Measurements from ENCODE around the gene PRLHR.

Gene PRLHR

DNA sequence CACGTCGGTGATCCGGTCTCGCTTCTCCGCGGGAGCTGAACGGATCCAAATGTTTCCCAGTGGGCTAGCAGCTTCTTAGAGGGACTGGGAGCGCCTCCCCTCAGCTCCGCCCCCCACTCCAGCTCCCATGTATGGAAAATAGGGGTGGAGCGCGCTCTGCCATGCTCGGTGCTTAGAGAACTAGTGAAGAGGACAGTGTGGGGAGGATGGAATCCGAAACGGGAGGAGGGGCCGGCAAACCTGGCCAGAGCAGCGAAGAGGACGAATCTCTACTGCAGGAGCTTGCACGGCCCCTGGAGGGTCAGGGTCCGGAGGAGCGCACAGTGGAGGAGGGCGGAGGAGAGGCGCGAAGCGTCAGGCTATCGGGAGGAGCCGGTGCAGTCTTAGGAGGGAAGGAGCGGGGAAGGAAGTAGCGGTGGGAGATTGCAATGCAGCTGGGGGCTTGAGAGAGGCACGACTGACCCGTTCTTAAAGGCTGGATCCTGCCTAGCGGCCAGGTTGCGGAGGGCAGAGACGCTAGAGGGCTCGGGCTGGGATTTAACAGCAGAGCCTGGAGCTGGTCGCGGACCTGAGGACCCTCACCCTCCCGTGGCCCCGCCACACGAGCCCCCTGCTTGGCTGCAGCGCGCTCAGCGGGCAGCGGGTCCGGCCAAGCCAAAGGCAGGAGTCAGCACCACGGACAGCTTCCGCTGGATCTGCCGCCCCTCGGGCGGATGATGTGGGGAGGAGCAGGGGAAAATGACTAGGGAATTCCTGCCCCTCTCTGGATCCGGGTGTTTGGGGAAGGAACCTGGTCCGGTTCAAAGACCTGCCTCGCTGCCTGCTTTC lies at the start of gene PRLHR:
Gene PRLHR, minus strand, starts transcription at position 51 of the 828 bp plus-strand sequence. CDS start 404 bp downstream, outside the sequence.
- H3K4me1 Mint-ChIP-seq, result peaks cover 16% of the 10 kb centered on the region
- DNase-seq, result peak; percentile 93
- peak within 1 kb of the TSS; percentile 42 for H3K4me3 Mint-ChIP-seq
- no peak within 1 kb of the TSS for H3K27ac Mint-ChIP-seq
- H3K9me3 Mint-ChIP-seq, result peaks cover 3% of the 10 kb centered on the region
- H3K27me3 Mint-ChIP-seq (ENCODE audit: low read depth, poor library complexity), result peaks cover 94% of the 10 kb centered on the region
- no peaks in the 10 kb centered on the region for H3K36me3 Mint-ChIP-seq (ENCODE audit: low read depth)
- TF ChIP-seq, protein P1, sequence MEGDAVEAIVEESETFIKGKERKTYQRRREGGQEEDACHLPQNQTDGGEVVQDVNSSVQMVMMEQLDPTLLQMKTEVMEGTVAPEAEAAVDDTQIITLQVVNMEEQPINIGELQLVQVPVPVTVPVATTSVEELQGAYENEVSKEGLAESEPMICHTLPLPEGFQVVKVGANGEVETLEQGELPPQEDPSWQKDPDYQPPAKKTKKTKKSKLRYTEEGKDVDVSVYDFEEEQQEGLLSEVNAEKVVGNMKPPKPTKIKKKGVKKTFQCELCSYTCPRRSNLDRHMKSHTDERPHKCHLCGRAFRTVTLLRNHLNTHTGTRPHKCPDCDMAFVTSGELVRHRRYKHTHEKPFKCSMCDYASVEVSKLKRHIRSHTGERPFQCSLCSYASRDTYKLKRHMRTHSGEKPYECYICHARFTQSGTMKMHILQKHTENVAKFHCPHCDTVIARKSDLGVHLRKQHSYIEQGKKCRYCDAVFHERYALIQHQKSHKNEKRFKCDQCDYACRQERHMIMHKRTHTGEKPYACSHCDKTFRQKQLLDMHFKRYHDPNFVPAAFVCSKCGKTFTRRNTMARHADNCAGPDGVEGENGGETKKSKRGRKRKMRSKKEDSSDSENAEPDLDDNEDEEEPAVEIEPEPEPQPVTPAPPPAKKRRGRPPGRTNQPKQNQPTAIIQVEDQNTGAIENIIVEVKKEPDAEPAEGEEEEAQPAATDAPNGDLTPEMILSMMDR (IDR thresholded peaks at IDR 0.05), result no peak

DNA sequence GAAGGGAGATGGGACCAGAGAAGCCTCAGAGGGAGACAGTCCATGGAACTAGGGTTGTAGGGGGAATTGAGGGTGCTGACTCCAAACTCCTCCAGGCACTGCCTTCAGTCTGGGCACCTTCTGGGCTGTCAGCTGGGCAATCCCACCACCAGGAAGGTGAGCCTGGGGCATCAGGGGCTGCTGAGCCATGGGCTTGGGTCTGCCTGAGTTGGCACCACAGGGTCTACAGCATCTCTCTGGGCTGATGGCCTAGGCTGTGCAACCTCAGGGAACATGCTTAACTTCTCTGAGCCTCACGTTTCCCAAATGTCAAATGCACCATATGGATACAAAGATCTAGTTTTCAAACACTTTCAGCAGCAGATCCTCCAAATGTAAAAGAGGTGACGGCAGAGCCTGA lies 46.8 kb upstream of the PRLHR start:
- Mint-ChIP-seq H3K4me3 (no peak overlapping the region), H3K9me3 (peaks cover 8% of the 10 kb centered on the region), H3K4me1 (no peaks in the 10 kb centered on the region), H3K27ac (no peak overlapping the region), H3K36me3 (ENCODE audit: low read depth) (no peaks in the 10 kb centered on the region), H3K27me3 (ENCODE audit: low read depth, poor library complexity) (peaks cover 43% of the 10 kb centered on the region)
- TF ChIP-seq, protein P1 (IDR thresholded peaks at IDR 0.05), result no peak
- no peak for DNase-seq

DNA sequence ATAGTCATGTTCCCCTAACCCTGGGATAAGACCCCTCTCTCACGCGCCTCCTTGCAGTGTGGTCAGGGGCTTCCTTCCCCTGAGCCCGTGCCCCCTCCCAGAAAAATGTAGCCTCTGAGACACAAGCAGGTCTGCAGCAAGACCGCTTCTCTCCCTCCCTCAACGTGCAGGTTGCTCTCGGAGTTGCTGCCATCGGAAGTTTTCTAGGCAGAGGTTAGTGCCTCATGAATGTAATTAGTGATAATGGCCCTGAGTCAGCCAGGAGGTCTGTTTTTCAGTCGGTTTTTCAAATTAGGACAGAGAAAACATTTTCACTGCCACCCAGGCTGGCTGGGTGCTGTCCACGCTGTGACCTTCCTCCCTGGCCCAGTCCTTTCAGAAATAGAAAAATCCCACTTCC lies 43.2 kb upstream of the PRLHR start:
- TF ChIP-seq, protein P1 (IDR thresholded peaks at IDR 0.05), result no peak
- no peak for DNase-seq
- no peaks in the 10 kb centered on the region for H3K4me1 Mint-ChIP-seq
- H3K27me3 Mint-ChIP-seq (ENCODE audit: low read depth, poor library complexity), result peaks cover 27% of the 10 kb centered on the region
- H3K36me3 Mint-ChIP-seq (ENCODE audit: low read depth), result no peaks in the 10 kb centered on the region
- H3K9me3 Mint-ChIP-seq, result peaks cover 8% of the 10 kb centered on the region
- no peak overlapping the region for H3K27ac Mint-ChIP-seq
- H3K4me3 Mint-ChIP-seq, result no peak overlapping the region

DNA sequence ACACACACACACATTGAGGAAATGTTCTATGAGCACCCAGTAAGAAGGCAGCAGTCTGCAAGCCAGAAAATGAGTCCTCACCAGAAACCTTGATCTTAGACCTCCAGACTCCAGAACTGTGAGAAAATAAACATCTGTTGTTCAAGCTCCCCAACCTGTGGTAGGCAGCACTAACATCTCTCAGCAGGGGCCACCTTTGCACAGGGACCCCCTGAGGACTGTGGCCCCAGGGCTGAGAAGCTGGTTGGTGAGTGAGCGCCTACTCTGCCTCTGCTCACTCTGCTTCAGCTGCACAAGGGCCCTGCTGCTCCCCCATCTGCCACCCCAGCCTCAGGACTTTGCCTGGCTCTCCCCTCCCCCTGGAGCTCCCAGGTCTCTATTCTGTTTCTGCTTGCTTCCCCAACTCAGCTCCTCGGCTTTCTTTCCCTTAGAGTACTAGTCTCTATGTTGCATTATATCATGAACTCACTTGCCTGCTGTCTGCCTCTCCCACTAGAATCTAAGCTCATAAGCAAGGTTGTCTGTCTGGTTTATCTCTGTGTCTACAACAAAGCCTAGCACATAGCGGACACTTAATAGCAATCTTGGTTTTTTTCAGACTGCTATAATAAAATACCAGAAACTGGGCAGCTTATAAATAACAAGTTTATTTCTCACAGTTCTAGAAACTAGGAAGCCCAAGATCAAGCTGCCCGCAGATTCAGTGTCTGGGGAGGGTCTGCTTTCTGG lies 40.4 kb upstream of the PRLHR start:
- TF ChIP-seq, protein P1 (IDR thresholded peaks at IDR 0.05), result no peak
- no peak overlapping the region for H3K27ac Mint-ChIP-seq
- peaks cover 8% of the 10 kb centered on the region for H3K9me3 Mint-ChIP-seq
- H3K36me3 Mint-ChIP-seq (ENCODE audit: low read depth), result no peaks in the 10 kb centered on the region
- DNase-seq, result no peak
- H3K4me3 Mint-ChIP-seq, result no peak overlapping the region
- peaks cover 36% of the 10 kb centered on the region for H3K27me3 Mint-ChIP-seq (ENCODE audit: low read depth, poor library complexity)
- no peaks in the 10 kb centered on the region for H3K4me1 Mint-ChIP-seq

DNA sequence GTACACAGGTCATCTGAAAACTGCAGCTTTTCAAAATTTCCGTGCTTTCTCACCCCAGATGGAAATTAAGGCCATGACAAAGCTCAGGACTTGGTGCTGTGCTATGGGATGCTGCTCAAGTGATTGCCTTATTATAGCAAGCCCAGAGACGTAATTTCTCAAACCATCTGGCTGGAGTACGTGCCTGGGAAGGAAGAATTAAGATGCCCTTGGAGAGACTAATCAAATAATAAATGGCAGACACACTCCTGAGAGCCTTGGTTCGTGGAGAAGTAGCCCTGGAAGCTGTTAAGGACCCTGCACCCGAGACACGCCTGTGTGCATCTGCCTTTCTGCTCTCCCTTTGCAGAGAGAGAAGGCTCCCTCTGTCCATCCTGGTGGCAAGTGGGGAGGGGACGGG lies 38.3 kb upstream of the PRLHR start:
- Mint-ChIP-seq H3K4me3 (no peak overlapping the region), H3K4me1 (no peaks in the 10 kb centered on the region), H3K9me3 (no peaks in the 10 kb centered on the region), H3K27ac (no peak overlapping the region), H3K36me3 (ENCODE audit: low read depth) (no peaks in the 10 kb centered on the region), H3K27me3 (ENCODE audit: low read depth, poor library complexity) (peaks cover 32% of the 10 kb centered on the region)
- DNase-seq, result no peak
- TF ChIP-seq, protein P1 (IDR thresholded peaks at IDR 0.05), result no peak

All from nephron progenitor cell (in vitro differentiated cells).